ENCODE data around the gene PATE2.

GRCh38 chr11:125784678-125785077 lies 6.0 kb upstream of the PATE2 start:
- TF ChIP-seq CTCF (IDR thresholded peaks at IDR 0.05) (no peak), EZH2 (IDR thresholded peaks at IDR 0.05; ENCODE audit: borderline replicate concordance, insufficient read depth, low read depth, low read length, poor library complexity, severe bottlenecking) (no peak)
